Vagina (tissue), 2 donors: Measurements from ENCODE around the gene CCDC127.

Source experiments
- POLR2A ChIP-seq, 2 donors: fragments of 450-650 bp; IDR thresholded peaks; one replicate each; pipeline ENCODE4 v1.6.1; 2017; ENCODE audit warnings: antibody characterized with exemption in 2 of 2, mild to moderate bottlenecking in 2 of 2, moderate library complexity in 2 of 2
- POLR2AphosphoS5 ChIP-seq, 2 donors: sonication (generic); formaldehyde crosslinking; IDR thresholded peaks; one replicate each; pipeline ENCODE4 v1.9.0; 2017; ENCODE audit warnings: antibody characterized with exemption in 2 of 2, mild to moderate bottlenecking in 2 of 2, low read depth in 1 of 2; ENCODE audit not compliant: insufficient read depth in 1 of 2
- TF ChIP-seq, protein P1 (sequence below), 3 experiments: fragments of 450-650 bp in 2 of 3; fragments of 200-600 bp in 1 of 3; sonication (generic) in 1 of 3; IDR thresholded peaks; one replicate each; pipeline ENCODE4 v1.5.1; 2017 to 2019; ENCODE audit warnings: antibody characterized with exemption in 3 of 3, mild to moderate bottlenecking in 2 of 3, moderate library complexity in 2 of 3

DNA sequence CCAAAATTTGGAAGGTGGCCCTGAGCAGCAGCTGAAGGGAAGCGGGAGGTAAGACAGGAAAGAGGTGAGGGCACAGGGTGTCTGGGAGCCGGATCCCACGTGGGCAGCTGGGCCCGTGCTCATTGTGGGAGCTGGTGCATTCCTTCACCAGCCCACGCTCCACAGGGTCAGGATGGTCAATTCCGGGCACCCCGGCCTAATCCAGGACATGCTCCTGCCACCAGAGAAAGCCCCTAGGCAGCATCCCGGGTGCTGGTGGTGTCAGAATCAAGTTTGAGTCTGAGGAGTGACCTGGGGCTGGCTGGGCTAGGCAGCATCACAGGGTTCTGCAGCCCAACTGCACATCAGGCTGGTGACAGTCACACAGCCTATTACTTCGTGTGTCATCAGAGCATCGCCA, 46.4 kb upstream of the CCDC127 start:
- TF ChIP-seq, protein P1, sequence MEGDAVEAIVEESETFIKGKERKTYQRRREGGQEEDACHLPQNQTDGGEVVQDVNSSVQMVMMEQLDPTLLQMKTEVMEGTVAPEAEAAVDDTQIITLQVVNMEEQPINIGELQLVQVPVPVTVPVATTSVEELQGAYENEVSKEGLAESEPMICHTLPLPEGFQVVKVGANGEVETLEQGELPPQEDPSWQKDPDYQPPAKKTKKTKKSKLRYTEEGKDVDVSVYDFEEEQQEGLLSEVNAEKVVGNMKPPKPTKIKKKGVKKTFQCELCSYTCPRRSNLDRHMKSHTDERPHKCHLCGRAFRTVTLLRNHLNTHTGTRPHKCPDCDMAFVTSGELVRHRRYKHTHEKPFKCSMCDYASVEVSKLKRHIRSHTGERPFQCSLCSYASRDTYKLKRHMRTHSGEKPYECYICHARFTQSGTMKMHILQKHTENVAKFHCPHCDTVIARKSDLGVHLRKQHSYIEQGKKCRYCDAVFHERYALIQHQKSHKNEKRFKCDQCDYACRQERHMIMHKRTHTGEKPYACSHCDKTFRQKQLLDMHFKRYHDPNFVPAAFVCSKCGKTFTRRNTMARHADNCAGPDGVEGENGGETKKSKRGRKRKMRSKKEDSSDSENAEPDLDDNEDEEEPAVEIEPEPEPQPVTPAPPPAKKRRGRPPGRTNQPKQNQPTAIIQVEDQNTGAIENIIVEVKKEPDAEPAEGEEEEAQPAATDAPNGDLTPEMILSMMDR (IDR thresholded peaks at IDR 0.05), result no peak
- no peak for TF ChIP-seq POLR2AphosphoS5 (IDR thresholded peaks at IDR 0.05; ENCODE audit: insufficient read depth in 1 of 2, low read depth in 1 of 2)
- TF ChIP-seq POLR2A (IDR thresholded peaks at IDR 0.05), result no peak
